ENCODE data around the gene ERC1.
A peak's percentile ranks its signal among the peaks of the same experiment; 100 is the strongest.

The ERC1 gene

DNA sequence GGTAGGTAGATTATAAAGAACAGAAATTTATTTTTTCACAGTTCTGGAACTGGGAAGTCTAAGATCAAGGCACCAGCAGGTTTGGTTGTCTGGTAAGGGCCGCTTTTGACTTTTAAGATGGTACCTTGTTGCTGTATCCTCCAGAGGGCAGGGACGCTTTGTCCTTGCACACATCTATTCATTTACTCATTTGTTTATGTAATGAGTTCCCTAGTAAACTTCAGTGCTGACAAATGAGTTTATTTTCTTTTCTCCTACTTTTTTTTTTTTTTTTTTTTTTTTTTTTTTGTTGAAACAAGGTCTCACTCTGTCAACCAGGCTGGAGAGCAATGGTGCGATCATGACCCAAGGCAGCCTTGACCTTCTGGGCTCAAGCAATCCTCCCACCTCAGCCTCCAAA, 407.6 kb downstream of the ERC1 start:
- peak; percentile 7 for DNase-seq (ENCODE audit: low spot score)

DNA sequence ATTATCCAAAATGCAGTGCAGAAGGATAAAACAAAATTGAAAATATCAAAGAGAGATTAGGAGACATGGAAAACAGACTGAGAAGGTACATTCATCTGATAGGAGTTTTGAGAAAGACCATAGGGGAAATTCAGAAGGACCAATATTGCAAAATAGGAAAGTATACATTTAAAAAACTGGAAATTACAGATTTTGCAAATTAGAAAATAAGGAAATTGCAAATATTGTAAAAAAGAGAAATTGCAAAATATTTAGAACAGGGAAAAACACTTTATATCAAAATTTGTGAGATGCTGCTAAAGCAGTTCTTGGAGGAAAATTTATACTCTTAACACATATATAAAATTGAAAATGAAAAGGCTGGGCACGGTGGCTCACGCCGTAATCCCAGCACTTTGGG, 410.9 kb downstream of the ERC1 start:
- no peak for DNase-seq (ENCODE audit: low spot score)

DNA sequence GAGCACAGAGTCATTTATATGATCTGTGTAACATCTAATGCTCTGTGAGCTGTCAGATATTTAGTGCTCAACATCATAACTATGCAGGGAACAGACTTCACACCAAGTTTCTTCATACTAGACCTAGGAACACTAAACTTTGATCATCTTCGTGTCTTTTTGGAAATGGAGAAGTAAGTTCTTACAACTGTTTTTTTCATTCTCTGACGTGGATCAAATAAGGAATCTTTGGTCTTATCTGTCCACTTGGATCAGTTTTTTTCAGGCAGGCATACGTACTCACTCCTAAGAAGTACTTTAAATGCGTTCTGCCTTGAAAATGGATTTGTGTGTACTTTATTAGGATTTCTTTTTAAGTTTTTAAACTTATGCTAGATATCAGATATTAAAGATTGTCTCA, 412.4 kb downstream of the ERC1 start:
- no peak for DNase-seq (ENCODE audit: low spot score)

DNA sequence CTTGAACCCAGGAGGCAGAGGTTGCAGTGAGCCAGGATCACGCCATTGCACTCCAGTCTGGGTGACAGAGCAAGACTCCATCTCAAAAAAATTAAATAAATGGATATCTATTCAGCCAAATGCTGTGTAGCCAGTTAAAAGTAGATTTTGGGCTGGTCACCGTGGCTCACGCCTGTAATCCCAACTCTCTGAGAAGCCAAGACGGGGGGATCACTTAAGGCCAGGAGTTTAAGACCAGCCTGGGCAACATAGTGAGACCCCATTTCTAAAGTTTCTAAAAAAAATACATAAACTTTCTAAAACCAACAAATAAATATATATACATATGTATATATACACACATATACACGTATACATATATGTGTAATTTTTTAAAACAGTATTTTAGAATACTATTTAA, 414.6 kb downstream of the ERC1 start:
- DNase-seq (ENCODE audit: low spot score) = no peak

DNA sequence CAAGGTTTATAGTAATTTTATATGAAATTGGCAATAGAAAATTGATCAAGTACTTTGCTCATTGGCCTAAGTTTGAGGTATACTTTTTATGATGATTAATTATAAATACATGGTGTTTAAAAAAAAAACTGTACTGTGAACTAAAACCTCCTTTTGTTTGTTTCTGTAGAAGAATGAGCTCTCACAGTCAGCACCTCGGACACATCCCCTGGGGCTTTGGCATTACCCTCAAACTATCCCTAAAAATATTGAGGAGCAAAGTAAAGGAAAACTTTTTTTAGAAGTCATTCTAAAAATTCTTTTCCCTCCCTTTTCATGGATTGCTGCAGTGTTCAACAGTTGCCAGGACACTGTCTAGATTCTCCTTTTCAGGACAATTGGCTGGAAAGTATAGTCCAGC, 419.8 kb downstream of the ERC1 start:
- DNase-seq (ENCODE audit: low spot score) = no peak

DNA sequence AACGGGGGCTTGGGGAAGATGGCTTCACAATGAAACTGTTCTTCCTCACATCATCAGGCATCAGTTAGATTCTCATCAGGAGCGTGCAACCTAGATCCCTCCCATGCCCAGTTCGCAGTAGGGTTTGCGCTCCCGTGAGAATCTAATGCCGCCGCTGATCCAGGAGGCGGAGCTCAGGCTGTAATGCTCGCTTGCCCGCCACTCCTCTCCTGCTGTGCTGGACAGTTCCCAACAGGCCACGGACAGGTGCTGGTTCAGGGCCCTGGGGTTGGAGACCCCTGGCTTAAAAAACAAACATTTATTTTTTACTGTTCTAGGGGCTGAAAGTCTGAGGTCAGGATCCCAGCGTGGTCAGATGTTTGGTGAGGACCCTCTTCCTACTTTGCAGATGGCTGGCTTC, 422.9 kb downstream of the ERC1 start:
- no peak for DNase-seq (ENCODE audit: low spot score)

DNA sequence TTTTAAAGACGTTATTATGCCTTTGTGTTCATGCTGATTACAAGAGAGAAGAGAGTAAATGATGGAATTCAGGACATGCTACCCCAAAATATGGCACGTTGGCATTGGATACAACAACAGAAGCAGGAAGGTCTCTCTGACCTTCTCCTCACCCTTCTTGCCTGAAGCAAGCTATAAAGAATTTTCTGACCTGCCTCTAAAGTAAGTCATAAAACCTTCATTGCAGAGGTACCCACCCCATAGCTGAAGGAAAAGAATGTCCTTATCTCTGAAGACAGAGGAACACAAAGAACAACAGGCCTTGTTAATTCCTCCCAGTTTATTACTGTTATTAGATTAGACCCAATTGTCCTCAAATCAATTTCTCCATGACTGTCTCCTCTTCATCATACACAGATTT, 427.1 kb downstream of the ERC1 start:
- no peak for DNase-seq (ENCODE audit: low spot score)

DNA sequence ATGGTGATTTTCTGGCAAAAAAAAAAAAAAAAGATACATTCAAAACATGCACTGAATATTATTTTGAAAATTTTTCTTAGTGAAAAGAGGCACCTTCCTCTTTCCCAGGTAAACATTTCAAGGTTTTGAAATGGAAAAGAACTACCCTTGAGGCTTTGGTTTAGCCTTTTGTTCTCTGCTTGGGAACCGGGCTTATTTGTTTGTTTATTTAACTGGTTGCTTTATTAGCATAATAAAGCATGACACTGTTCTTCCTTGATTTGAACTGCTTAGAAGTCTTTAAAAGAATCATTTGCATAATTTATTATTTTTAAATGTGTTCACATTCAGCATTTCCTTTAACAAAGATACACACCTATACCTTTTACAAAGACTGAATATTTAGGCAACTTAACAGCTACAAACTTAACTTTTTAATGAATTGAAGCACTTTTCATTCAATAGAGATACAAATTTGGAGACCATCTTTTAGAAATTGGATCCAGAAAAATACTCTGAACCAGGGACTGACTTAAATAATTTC, 428.9 kb downstream of the ERC1 start:
- DNase-seq (ENCODE audit: low spot score) = no peak

DNA sequence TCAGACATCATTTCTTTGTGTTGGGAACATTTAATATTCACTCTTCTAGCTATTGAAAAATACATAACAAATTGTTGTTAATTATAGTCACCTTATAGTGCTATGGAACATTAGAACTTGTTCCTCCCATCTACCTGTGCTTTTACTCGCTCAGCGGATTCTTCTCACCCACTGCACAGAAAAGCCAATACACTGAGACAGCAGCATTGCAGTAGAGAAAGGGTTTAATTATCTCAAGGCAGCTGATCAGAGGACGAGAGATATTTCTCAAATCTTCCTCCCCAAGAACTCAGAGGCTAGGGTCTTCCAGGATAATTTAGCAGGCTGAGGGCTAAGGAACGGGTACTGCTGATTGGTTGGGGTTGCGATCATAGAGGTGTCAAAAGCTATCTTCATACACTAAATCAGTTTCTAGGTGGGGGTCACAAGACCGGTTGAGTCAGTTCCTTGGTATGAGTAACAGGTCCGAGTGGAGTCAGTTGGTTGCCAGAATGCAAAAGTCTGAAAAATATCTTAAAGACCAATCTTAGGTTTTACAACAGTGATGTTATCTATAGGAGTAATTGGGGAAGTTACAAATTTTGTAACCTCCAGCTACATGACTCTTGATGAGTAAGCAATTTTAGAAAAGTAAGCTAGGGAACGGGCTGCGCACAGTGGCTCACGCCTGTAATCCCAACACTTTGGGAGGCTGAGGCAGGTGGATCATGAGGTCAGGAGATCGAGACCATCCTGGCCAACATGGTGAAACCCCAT, 430.2 kb downstream of the ERC1 start:
- DNase-seq (ENCODE audit: low spot score) = no peak

DNA sequence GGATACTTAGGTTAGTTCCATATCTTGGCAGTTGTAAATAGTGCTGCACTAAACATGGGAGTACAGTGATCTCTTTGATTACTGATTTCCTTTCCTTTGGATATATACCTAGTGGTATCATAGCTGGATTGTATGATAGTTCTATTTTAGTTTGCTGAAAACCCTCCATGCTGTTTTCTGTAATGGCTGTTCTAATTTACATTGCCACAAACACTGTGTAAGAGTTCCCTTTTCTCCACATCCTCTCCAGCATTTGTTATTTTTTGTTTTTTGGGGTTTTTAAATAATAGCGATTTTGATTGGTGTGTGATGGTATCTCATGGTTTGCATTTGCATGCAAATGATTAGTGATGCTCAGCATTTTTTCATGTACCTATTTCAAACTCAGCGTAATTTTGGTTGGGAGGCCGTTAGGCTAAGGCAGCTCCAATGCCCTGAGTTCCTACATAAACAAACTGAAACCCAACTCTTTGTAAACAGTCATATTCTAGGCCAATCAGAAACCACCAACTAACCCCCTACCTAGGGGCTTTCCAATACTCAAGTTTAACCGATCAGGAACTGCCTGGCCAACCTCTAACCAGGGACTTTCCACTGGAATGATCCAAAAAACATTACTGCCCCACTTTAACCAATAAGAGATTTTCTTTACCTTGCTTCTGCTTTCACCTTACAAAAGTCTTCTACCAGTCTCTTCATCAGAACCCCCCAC, 431.7 kb downstream of the ERC1 start:
- no peak for DNase-seq (ENCODE audit: low spot score)

DNA sequence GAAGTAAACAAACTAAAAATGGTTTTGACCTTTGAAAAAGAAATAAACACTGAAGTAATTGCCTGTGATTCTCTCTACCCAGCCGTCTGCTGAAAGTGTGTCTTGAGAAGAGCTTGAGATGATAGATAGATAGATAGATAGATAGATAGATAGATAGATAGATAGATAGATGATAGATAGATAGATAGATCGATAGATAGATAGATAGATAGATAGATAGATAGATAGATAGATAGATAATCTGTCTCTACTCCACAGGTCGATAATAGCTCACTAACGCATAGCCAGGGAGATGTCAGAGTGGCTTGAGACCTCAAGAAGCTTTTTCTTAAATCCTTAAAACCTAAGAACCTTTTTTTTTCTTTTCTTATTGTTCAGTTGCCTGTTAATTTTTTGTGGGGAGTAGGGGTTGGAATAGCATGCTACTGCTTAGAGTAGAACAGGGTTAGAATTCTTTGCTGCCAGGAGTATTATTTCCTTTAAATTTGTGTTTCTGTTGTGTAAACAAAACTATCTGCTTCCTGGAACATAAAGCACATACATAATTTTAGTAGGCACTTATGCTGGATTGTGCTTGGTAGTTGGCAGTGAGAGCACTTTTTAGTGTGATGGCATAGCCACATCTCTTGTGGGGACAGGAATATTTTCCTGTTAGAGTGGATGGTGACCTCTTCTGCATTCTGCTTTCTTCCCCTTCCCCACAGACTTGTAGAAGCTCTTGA, 433.8 kb downstream of the ERC1 start:
- no peak for DNase-seq (ENCODE audit: low spot score)

DNA sequence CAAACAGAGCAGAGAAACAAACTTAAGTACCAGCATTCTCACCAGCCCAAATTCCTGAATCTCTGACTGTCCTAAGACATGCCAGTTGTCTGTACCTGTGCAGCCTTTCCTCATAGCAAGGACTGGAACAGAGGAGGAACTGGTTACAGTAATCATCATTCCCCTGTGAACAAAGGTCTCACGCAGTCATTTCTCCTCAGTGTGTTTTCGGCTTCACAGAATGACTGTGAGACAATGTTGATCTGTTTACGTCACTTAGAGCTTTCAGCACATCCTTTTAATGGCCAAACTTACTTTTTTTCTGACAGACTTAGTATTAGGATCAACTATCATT, 434.3 kb downstream of the ERC1 start:
- no peak for DNase-seq (ENCODE audit: low spot score)

DNA sequence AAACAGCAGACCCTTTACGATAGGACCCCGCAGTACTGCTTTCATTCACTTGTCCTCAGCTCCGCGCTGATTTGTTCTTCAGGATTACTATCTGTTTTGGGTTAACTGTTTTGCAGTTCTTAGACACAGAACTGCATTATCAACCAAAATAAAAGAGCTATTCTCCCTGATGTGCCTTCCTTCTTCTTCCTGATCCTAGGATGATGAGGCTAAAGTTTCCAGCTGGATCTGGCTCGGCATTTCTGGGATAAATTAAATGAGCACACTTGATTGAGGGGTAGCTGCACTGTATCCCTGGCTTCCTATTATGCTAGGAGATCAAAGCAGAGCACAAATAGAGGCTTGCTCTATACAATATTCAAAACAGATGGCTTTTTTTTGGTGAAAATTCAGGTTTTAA, 437.6 kb downstream of the ERC1 start:
- no peak for DNase-seq (ENCODE audit: low spot score)

DNA sequence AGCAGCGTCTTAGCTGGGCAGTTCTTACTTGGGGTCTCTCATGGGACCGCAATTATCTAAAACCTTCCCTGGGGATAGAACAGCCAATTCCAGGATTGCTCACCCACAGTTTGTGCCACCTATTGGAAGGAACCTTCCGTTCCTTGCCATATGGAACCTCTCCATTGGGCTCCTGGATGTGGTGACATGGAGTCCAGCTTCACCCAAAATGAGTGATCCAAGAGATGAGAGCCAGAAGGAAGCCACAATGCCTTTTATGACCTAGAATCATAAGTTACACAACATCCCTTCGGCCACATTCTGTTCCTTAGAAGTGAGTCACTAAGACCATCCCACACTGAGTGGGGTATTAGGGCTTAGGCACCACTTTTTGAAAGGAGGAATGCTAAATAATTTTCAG, 439.0 kb downstream of the ERC1 start:
- DNase-seq (ENCODE audit: low spot score) = peak; percentile 41

DNA sequence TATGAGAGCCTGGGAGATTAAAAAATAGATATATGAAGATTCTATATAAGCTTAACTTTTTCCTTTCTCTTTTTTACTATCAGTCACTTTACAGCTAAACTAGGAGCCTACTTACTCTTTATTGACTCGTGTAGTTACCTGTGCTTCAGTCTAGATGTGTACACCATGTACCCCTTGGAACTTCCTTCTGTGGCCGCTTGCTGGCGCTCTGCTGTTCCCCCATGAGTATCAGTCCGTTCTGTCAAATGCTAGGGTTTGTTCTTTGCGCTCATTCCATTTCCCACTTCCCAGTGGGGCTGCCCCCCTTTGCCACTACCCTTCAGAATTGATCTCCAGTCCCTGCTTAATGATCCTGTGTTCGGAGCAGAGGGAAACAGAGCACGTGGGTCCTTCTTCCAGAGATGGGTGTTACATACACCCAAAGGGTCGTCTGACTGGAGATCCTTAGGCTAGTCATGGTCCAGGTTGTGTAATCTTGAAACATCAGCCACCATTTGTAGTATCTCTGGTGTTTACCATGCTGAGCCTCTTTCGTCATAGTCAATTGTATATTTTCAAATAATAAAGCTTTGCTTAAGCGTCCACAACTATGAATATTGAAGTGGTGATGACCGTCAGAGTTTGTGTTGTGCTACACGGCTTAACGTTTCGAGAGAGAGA, 443.4 kb downstream of the ERC1 start:
- no peak for DNase-seq (ENCODE audit: low spot score)

DNA sequence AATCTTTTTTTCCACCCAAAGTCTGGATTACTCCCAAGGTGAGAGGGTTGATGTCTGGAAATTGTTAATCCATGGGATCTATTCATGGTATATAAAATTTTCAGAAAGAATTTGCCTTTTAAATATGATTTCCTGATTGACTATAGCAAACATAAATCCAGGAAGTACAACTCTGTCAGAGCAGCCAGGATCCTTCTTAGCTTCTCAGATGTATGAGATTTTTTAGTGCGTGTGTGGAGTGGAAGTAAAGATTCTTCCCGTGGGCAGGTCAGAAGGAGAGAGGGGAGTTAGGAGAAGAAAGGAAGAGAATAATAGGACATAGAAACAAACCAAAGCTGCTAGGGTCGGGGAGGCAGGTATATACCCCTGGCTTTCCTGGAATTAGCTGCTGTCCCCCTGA, 444.0 kb downstream of the ERC1 start:
- no peak for DNase-seq (ENCODE audit: low spot score)

DNA sequence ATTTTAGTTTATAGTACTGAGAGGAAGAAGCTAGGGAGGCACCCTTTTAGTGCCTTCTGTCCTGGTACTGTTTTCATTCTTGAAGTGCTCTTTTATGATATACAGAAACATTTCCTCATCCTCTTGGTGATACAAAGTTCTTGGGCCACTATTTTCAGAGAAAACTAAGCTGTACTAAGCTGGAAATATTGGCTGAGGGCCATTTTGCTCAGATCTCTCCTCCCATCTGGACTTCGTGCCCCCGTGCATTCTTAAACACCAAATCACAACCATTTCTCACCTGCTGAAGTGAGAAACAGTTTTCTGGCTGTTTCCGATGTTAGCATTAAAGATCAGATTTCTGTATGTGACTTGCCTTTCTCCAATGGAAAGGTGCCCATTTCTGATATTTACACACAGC, 444.4 kb downstream of the ERC1 start:
- DNase-seq (ENCODE audit: low spot score) = no peak

DNA sequence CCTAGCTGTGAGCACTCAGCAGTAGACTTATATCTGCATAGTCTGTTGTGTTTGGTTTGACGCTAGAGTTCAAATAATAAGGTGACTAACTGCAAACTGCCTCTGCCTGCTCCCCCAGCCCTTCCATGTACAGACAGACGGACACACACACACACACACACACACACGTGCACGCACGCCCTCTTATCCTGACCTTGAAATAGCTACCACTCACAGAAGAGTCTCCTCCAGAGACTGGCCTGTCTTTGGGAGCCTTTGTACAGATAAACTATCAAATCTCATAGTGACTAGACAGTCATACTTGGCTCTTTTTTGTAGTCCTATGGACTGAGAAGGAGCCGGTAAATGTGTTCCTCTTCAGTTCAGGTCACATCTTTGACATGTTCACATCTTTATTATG, 445.0 kb downstream of the ERC1 start:
- DNase-seq (ENCODE audit: low spot score) = no peak

DNA sequence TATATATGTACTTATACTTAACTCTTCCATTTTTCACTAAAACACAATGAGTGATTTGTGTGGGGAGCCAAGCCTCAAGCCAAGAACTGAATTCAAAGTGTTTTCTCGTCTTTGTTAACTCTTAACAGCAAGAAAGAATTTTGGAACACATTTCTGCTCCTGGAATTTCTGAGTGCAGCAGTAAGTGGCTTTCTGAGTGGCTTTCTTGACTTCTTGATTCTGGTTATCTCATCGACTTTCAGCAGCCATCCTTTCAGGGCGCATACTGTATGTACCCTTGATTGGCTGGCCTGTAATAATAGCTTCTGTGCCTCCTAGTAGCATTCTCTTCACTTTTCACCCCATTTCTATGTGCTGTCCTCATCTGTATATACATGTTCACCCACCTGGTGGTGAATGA, 446.0 kb downstream of the ERC1 start:
- no peak for DNase-seq (ENCODE audit: low spot score)

DNA sequence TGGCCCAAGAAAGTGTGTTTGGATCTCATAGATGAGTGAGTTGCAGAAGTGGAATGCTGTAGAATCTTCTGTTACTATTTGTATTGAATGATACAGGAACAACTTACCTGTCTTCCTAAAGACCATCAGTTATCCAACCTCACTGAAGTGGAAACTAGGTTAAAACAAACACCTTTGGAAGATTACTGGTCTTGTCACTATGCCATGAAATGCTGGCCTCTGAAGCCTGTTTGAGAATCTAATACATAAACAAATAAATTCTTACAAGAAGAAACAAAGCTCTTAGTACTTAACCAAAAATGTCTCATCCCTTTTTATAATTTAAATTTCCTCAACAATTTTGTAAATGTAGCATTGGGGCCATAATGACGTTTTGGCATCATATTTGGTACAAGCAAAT, 448.2 kb downstream of the ERC1 start:
- no peak for DNase-seq (ENCODE audit: low spot score)

DNA sequence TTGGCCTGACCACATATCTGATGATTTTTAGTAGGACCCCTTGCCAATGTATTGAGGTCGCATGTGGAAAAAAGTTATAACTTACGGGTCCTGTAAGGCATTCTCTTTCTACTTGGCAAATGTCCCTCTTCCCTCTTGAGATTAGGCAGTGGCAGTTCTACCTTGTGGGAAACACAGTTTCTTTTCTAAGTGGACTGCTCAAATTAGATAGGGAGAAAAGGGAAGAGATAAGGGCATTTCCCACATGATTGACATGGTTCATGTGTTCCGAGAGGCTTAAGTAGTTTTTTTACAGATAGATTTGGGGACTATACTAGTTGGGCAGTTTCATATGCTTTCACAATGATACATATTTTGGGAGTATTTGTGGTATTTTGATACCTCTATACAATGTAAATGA, 448.7 kb downstream of the ERC1 start:
- DNase-seq (ENCODE audit: low spot score) = no peak

DNA sequence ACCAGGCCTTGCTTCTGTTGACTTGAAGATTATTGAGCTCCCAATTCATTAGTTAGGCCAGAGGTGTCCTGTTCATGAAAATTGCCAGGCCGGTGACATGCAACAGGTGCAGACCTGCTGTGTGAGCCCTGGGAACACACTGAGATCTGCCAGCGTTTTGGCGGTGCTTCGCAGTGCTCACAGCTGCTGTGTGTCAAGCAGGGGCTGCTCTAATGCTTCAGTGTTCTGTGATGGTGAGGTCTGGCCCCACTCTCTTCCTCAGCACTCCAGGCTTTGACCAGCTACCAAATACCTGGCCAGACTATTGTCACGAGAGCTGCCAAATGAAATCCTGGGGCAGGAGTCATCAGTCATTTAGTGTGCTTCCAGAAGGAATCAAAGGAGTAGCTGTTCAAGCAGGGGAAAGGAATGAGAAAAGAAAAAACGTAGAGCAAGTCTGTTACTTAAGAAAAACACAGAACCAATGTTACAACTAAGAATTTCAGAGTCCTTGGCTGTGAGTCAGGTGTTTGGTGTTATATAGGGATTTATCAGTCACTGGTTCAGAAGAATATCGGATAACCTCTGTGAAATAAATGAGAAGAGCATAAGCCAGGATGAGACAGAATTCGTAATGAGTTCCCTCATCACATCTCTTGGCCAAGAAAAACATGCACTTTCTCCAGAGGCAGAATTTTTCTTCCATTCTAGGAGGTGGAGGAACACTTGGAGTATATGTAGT, 452.6 kb downstream of the ERC1 start:
- no peak for DNase-seq (ENCODE audit: low spot score)

Data from hepatic stellate cell (primary cell).